ENCODE measurements around the gene RAB11FIP2.

Gene RAB11FIP2

GRCh38 chr10:118033905-118034304 is 12.8 kb downstream of the RAB11FIP2 start (continued):
- TF ChIP-seq ZNF133 (tag by site-specific recombination; IDR thresholded peaks at IDR 0.05) = no peak
- TF ChIP-seq ZNF488 (tag by site-specific recombination; IDR thresholded peaks at IDR 0.05) = no peak
- TF ChIP-seq BCL11B (tag by site-specific recombination; IDR thresholded peaks at IDR 0.05; ENCODE audit: low read depth) = no peak
- no peak for TF ChIP-seq ZBTB48 (tag by site-specific recombination; IDR thresholded peaks at IDR 0.05)
- TF ChIP-seq ZNF214 (tag by site-specific recombination; IDR thresholded peaks at IDR 0.05; ENCODE audit: borderline replicate concordance) = no peak

GRCh38 chr10:118032564-118032963 is 14.2 kb downstream of the RAB11FIP2 start:
- Histone ChIP-seq H3K4me3 (ENCODE audit: low read depth, low read length) (no peak overlapping the region), H3K27ac (ENCODE audit: extremely low read depth, low read depth, low read length) (no peak overlapping the region), H3K36me3 (ENCODE audit: control insufficient read depth in 2 of 2, insufficient read depth in 1 of 2, low read length in 2 of 2) (peaks cover 0 to 21% of the 10 kb centered on the region in 2 experiments; a peak in 1 of 3 replicates), H3K4me1 (ENCODE audit: control insufficient read depth, insufficient read depth, low read length) (peaks cover 9% of the 10 kb centered on the region; the same call in 1 of the 2 replicates), H3K9me3 (ENCODE audit: control insufficient read depth, insufficient read depth, low read depth, low read length) (no peaks in the 10 kb centered on the region)
- TF ChIP-seq ZNF239 (tag by site-specific recombination; IDR thresholded peaks at IDR 0.05) (no peak), ZNF626 (tag by site-specific recombination; IDR thresholded peaks at IDR 0.05) (no peak), BCL6B (tag by site-specific recombination; IDR thresholded peaks at IDR 0.05) (no peak), KLF10 (tag by site-specific recombination; IDR thresholded peaks at IDR 0.05) (no peak), BCL11B (tag by site-specific recombination; IDR thresholded peaks at IDR 0.05; ENCODE audit: low read depth) (no peak)
- TF ChIP-seq, protein P1, sequence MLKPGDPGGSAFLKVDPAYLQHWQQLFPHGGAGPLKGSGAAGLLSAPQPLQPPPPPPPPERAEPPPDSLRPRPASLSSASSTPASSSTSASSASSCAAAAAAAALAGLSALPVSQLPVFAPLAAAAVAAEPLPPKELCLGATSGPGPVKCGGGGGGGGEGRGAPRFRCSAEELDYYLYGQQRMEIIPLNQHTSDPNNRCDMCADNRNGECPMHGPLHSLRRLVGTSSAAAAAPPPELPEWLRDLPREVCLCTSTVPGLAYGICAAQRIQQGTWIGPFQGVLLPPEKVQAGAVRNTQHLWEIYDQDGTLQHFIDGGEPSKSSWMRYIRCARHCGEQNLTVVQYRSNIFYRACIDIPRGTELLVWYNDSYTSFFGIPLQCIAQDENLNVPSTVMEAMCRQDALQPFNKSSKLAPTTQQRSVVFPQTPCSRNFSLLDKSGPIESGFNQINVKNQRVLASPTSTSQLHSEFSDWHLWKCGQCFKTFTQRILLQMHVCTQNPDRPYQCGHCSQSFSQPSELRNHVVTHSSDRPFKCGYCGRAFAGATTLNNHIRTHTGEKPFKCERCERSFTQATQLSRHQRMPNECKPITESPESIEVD (tag by site-specific recombination; IDR thresholded peaks at IDR 0.05) = no peak
- ChIA-PET CTCF (interaction anchor here (0.6 kb wide), 1 partner anchor 210 kb away, joined by 3 read pairs; no protein-coding TSS in a partner anchor), POLR2A (no interaction called here)

DNA sequence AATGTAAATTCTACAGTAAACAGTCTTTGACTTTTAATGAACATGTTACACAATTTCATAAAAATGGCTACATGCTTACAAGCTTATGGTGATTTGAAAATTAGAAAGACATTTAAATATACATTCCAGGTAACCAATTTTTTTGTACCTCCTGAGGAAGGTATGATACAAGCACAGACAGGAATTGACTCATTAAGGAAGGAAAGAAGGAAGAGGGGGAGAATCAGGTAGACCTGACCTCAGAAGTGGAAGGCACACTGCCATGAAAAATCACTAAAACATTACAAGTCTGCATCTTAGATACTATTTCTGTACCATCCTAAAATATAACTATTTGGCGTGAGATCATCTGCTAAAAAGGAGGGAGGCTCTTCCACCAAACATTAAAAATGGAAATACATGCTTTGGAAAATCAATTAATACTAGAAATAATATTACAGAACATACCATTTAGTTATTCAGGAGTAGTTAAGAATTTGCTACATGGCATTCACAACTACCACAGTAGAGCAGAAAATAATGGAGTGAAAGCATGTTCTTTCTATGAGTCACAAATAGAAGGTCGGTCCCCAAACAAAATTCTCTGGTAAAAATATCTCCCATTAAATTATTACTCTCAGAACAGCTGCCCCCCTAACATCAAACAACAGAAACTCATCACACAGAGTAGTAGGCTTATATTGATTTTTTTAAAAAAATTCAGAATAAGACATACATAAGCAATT is 15.2 kb downstream of the RAB11FIP2 start:
- POLR2A ChIA-PET = no interaction called here
- peaks cover 9% of the 10 kb centered on the region; the same call in 1 of the 2 replicates for H3K4me1 ChIP-seq (ENCODE audit: control insufficient read depth, insufficient read depth, low read length)
- H3K27ac ChIP-seq (ENCODE audit: extremely low read depth, low read depth, low read length) = no peak overlapping the region
- no peaks in the 10 kb centered on the region for H3K9me3 ChIP-seq (ENCODE audit: control insufficient read depth, insufficient read depth, low read depth, low read length)
- CTCF ChIA-PET = no interaction called here
- peaks cover 0 to 18% of the 10 kb centered on the region in 2 experiments; a peak in 1 of 3 replicates for H3K36me3 ChIP-seq (ENCODE audit: control insufficient read depth in 2 of 2, insufficient read depth in 1 of 2, low read length in 2 of 2)
- no peak overlapping the region for H3K4me3 ChIP-seq (ENCODE audit: low read depth, low read length)
- TF ChIP-seq, protein P1 (tag by site-specific recombination; IDR thresholded peaks at IDR 0.05) = no peak
- TF ChIP-seq ZNF768 (tag by site-specific recombination; IDR thresholded peaks at IDR 0.05) = no peak
- TF ChIP-seq, protein P2, sequence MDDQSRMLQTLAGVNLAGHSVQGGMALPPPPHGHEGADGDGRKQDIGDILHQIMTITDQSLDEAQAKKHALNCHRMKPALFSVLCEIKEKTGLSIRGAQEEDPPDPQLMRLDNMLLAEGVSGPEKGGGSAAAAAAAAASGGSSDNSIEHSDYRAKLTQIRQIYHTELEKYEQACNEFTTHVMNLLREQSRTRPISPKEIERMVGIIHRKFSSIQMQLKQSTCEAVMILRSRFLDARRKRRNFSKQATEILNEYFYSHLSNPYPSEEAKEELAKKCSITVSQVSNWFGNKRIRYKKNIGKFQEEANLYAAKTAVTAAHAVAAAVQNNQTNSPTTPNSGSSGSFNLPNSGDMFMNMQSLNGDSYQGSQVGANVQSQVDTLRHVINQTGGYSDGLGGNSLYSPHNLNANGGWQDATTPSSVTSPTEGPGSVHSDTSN (CRISPR knock-in tag; IDR thresholded peaks at IDR 0.05) = no peak
- no peak for TF ChIP-seq ZSCAN18 (tag by site-specific recombination; IDR thresholded peaks at IDR 0.05)
- TF ChIP-seq SCRT2 (tag by site-specific recombination; IDR thresholded peaks at IDR 0.05) = no peak
- TF ChIP-seq ZNF366 (tag by site-specific recombination; conservative IDR thresholded peaks at IDR 0.05) = no peak
- TF ChIP-seq ZNF133 (tag by site-specific recombination; IDR thresholded peaks at IDR 0.05) = no peak
- TF ChIP-seq MZF1 (tag by site-specific recombination; IDR thresholded peaks at IDR 0.05; ENCODE audit: borderline replicate concordance) = no peak
- no peak for TF ChIP-seq ZSCAN16 (tag by site-specific recombination; IDR thresholded peaks at IDR 0.05)
- TF ChIP-seq ZBTB44 (tag by site-specific recombination; IDR thresholded peaks at IDR 0.05) = no peak
- no peak for TF ChIP-seq ZNF792 (tag by site-specific recombination; IDR thresholded peaks at IDR 0.05)
